ENCODE measurements around the gene TRMT2A.

Gene TRMT2A

GRCh38 chr22:20155330-20156041 is 38.5 kb upstream of the TRMT2A start:
- DNase-seq (ENCODE audit: low spot score in 2 of 2) = no peak
- Mint-ChIP-seq H3K27ac (no peak overlapping the region), H3K9me3 (no peaks in the 10 kb centered on the region), H3K27me3 (peaks cover 8% of the 10 kb centered on the region), H3K4me3 (no peak overlapping the region), H3K36me3 (no peaks in the 10 kb centered on the region), H3K4me1 (peaks cover 3% of the 10 kb centered on the region)
- ATAC-seq (ENCODE audit: low read depth) = no peak

GRCh38 chr22:20154602-20155187 is 37.7 kb upstream of the TRMT2A start:
- DNase-seq (ENCODE audit: low spot score in 2 of 2) (no peak), ATAC-seq (ENCODE audit: low read depth) (no peak)
- Mint-ChIP-seq H3K27me3 (peaks cover 8% of the 10 kb centered on the region), H3K9me3 (no peaks in the 10 kb centered on the region), H3K4me3 (no peak overlapping the region), H3K36me3 (no peaks in the 10 kb centered on the region), H3K4me1 (peaks cover 3% of the 10 kb centered on the region), H3K27ac (no peak overlapping the region)

GRCh38 chr22:20153945-20154344 is 36.9 kb upstream of the TRMT2A start:
- Mint-ChIP-seq H3K36me3 (no peaks in the 10 kb centered on the region), H3K4me1 (peaks cover 3% of the 10 kb centered on the region), H3K9me3 (no peaks in the 10 kb centered on the region), H3K27me3 (peaks cover 6% of the 10 kb centered on the region), H3K4me3 (no peak overlapping the region), H3K27ac (no peak overlapping the region)
- DNase-seq (ENCODE audit: low spot score in 2 of 2) (no peak), ATAC-seq (ENCODE audit: low read depth) (no peak)

GRCh38 chr22:20152464-20152890 is 35.5 kb upstream of the TRMT2A start:
- Mint-ChIP-seq H3K9me3 (no peaks in the 10 kb centered on the region), H3K36me3 (no peaks in the 10 kb centered on the region), H3K4me1 (peaks cover 3% of the 10 kb centered on the region), H3K27me3 (peaks cover 3% of the 10 kb centered on the region), H3K27ac (no peak overlapping the region), H3K4me3 (no peak overlapping the region)
- no peak for DNase-seq (ENCODE audit: low spot score in 2 of 2)
- no peak for ATAC-seq (ENCODE audit: low read depth)

GRCh38 chr22:20151276-20151588 is 34.2 kb upstream of the TRMT2A start:
- no peak for ATAC-seq (ENCODE audit: low read depth)

GRCh38 chr22:20150381-20151275 is 33.6 kb upstream of the TRMT2A start, which contains the start of gene CCDC188:
CCDC188 (minus strand) TSS chr22:20151055; CDS start chr22:20150986, 69 bp downstream.
- Mint-ChIP-seq H3K4me1 (no peaks in the 10 kb centered on the region), H3K27ac (no peak within 1 kb of the TSS), H3K4me3 (no peak within 1 kb of the TSS), H3K9me3 (no peaks in the 10 kb centered on the region), H3K36me3 (peaks cover under 1% of the 10 kb centered on the region), H3K27me3 (no peaks in the 10 kb centered on the region)
- ATAC-seq (ENCODE audit: low read depth) = no peak
- DNase-seq (ENCODE audit: low spot score in 2 of 2) = no peak

More at GRCh38 chr22:20151276-20151588, 34.2 kb upstream of the TRMT2A start:
- Mint-ChIP-seq H3K27me3 (no peaks in the 10 kb centered on the region), H3K4me1 (no peaks in the 10 kb centered on the region), H3K4me3 (no peak overlapping the region), H3K36me3 (no peaks in the 10 kb centered on the region), H3K9me3 (no peaks in the 10 kb centered on the region), H3K27ac (no peak overlapping the region)
- no peak for DNase-seq (ENCODE audit: low spot score in 2 of 2)

- H3K4me1 Mint-ChIP-seq = no peaks in the 10 kb centered on the region
- DNase-seq (ENCODE audit: low spot score in 2 of 2) = no peak
- H3K27me3 Mint-ChIP-seq = no peaks in the 10 kb centered on the region
- H3K36me3 Mint-ChIP-seq = peaks cover 3% of the 10 kb centered on the region
- ATAC-seq (ENCODE audit: low read depth) = no peak
- no peak overlapping the region for H3K27ac Mint-ChIP-seq
- H3K9me3 Mint-ChIP-seq = no peaks in the 10 kb centered on the region
- no peak overlapping the region for H3K4me3 Mint-ChIP-seq
Observed at GRCh38 chr22:20149257-20150250, 32.5 kb upstream of the TRMT2A start.

GRCh38 chr22:20148414-20148813 is 31.4 kb upstream of the TRMT2A start:
- Mint-ChIP-seq H3K36me3 (peaks cover 3% of the 10 kb centered on the region), H3K9me3 (no peaks in the 10 kb centered on the region), H3K4me3 (no peak overlapping the region), H3K27me3 (no peaks in the 10 kb centered on the region), H3K27ac (no peak overlapping the region), H3K4me1 (no peaks in the 10 kb centered on the region)
- ATAC-seq (ENCODE audit: low read depth) (no peak), DNase-seq (ENCODE audit: low spot score in 2 of 2) (no peak)

GRCh38 chr22:20147237-20147988 is 30.4 kb upstream of the TRMT2A start:
- Mint-ChIP-seq H3K4me3 (no peak overlapping the region), H3K27ac (no peak overlapping the region), H3K27me3 (no peaks in the 10 kb centered on the region), H3K36me3 (peaks cover 3% of the 10 kb centered on the region), H3K9me3 (no peaks in the 10 kb centered on the region), H3K4me1 (no peaks in the 10 kb centered on the region)
- ATAC-seq (ENCODE audit: low read depth) (no peak), DNase-seq (ENCODE audit: low spot score in 2 of 2) (no peak)

GRCh38 chr22:20146777-20147176 is 29.8 kb upstream of the TRMT2A start:
- peak overlapping the region; percentile 58 for H3K27ac Mint-ChIP-seq
- no peaks in the 10 kb centered on the region for H3K9me3 Mint-ChIP-seq
- H3K4me1 Mint-ChIP-seq = no peaks in the 10 kb centered on the region
- peaks cover 3% of the 10 kb centered on the region for H3K36me3 Mint-ChIP-seq
- DNase-seq (ENCODE audit: low spot score in 2 of 2) = no peak
- no peak overlapping the region for H3K4me3 Mint-ChIP-seq
- no peaks in the 10 kb centered on the region for H3K27me3 Mint-ChIP-seq
- ATAC-seq (ENCODE audit: low read depth) = peak; percentile 22

GRCh38 chr22:20145832-20146223 is 28.8 kb upstream of the TRMT2A start:
- Mint-ChIP-seq H3K4me3 (no peak overlapping the region), H3K4me1 (no peaks in the 10 kb centered on the region), H3K27ac (no peak overlapping the region), H3K27me3 (no peaks in the 10 kb centered on the region), H3K9me3 (no peaks in the 10 kb centered on the region), H3K36me3 (peaks cover 3% of the 10 kb centered on the region)
- ATAC-seq (ENCODE audit: low read depth) (no peak), DNase-seq (ENCODE audit: low spot score in 2 of 2) (no peak)

GRCh38 chr22:20145206-20145831 is 28.3 kb upstream of the TRMT2A start:
- peaks cover 3% of the 10 kb centered on the region for H3K36me3 Mint-ChIP-seq
- H3K4me1 Mint-ChIP-seq = no peaks in the 10 kb centered on the region
- no peak overlapping the region for H3K27ac Mint-ChIP-seq
- H3K9me3 Mint-ChIP-seq = no peaks in the 10 kb centered on the region
- no peak overlapping the region for H3K4me3 Mint-ChIP-seq
- no peaks in the 10 kb centered on the region for H3K27me3 Mint-ChIP-seq
- ATAC-seq (ENCODE audit: low read depth) = no peak
- DNase-seq (ENCODE audit: low spot score in 2 of 2) = no peak

All from memory B cell (primary cell).